GM12873 (cell line): ENCODE results near the gene KRT83.

Experiments used
- CTCF ChIP-seq: IDR thresholded peaks from 2 replicates; pipeline ENCODE4 v1.5.1; 2012; ENCODE audit warnings: low read depth, mild to moderate bottlenecking, moderate library complexity, low read length, control low read depth; ENCODE audit not compliant: insufficient read depth; ENCODE audit errors: missing control alignments

Gene KRT83

DNA sequence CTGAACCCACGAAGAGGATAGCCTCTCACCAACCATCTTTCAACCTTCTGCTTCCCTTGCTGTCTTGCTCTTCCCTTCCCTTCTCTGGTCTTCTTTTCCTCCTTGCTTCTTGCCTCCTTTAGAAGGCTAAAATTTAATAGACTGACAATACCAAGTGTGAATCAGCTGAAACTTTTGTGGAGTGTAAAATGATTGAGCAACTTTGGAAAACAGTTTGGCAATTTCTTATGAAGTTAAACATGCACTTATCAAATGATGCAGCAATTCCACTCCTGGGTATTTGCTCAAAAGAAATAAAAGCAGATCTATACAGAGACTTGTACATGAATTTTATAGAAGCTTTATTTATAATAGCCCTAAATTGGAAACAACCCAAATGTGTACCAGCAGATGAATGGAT is 50.0 kb downstream of the KRT83 start:
- no peak for TF ChIP-seq CTCF

- no peak for TF ChIP-seq CTCF
These were observed 50.6 kb downstream of the KRT83 start for GRCh38 chr12:52270541-52271070.

GRCh38 chr12:52268212-52268611 is 53.0 kb downstream of the KRT83 start:
- TF ChIP-seq CTCF, result no peak

DNA sequence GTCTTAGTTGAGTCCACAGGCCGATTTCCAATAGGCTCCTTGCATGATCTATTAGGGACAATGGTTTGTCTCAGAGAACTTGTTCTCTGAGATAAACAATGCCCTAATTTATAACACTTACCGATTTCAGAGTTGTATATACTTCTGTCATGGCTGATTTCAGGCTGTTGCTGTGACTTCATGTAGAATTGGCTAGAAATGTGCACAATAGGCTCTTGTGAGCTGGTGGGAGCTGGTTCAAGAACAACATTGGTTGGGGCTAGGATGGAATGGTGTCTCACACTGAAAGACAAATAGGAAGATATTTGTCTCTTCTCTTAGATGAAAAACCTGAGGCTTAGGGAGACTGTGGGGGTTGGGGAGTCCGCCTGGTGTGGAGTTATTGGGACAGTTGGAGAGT is 53.5 kb downstream of the KRT83 start:
- TF ChIP-seq CTCF, result no peak

DNA sequence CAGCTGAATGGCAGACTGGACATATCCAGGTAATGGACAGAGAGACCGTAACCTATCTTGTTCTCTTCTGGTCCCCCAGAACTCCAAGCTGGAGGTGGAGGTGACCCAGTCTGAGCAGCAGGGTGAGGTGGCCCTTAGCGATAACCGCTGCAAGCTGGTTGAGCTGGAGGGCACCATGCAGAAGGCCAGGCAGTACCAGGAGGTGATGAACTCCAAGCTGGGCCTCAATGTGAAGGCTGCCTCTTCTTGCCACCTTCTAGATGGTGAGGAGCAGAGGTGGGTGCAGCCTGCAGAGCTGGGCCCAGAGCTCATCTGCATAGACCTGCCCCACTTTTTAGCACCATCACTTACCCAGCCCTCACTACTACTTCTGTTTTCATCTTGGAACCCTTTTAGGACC is 53.9 kb downstream of the KRT83 start:
- TF ChIP-seq CTCF, result no peak

- no peak for TF ChIP-seq CTCF
These were observed 54.7 kb downstream of the KRT83 start for GRCh38 chr12:52266514-52266913.

- no peak for TF ChIP-seq CTCF
These were observed 56.8 kb downstream of the KRT83 start for GRCh38 chr12:52264435-52264825.
